GM19099 (cell line): ENCODE data around the gene SKIC3.

ENCODE experiments used
- POLR2A ChIP-seq: IDR thresholded peaks from 3 replicates; pipeline ENCODE4 v1.6.1; 2011; ENCODE audit warnings: low read depth; ENCODE audit not compliant: insufficient read length; ENCODE audit errors: extremely low read depth

The SKIC3 gene

DNA sequence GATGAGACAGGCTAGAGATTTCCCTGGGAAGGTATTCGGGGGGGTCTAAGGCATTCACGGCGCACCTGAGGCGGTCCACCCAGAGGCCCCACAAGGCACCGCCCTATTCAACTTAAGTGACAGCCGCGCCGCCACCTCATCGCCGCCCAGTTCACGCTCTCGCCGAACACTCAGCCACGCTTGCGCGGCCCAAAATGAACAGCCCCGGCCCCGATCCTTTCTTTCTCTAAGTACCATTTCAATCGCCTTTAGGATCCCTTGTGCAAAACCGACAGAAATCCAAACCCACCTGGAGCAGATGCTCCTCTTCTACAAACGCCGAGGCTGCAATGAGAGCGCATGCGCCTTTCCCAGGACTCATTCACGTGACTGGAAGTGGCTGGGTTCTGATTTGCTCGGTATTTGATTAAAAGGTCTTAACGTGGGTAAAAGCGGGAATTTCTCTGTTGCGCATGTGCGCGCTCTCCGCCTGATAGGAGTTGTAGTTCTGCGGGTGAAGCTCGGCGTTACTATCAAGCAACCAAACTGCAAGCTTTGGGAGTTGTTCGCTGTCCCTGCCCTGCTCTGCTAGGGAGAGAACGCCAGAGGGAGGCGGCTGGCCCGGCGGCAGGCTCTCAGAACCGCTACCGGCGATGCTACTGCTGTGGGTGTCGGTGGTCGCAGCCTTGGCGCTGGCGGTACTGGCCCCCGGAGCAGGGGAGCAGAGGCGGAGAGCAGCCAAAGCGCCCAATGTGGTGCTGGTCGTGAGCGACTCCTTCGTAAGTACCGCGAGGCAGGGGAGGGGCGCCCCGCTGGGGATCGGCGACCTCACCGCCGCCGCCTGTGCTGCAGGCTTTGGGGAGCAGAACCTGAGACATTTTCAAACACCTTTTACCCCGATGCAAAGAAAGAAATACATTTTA lies at the start of gene SKIC3, which contains the start of gene ARSK:
Gene SKIC3, minus strand, starts transcription at position 331 of the 902 bp plus-strand sequence. CDS start 7,827 bp downstream, outside the sequence.
Gene ARSK, plus strand, starts transcription at position 455 of the 902 bp plus-strand sequence. Its CDS starts 178 bp downstream, at position 633.
- TF ChIP-seq POLR2A, result peak; percentile 83

DNA sequence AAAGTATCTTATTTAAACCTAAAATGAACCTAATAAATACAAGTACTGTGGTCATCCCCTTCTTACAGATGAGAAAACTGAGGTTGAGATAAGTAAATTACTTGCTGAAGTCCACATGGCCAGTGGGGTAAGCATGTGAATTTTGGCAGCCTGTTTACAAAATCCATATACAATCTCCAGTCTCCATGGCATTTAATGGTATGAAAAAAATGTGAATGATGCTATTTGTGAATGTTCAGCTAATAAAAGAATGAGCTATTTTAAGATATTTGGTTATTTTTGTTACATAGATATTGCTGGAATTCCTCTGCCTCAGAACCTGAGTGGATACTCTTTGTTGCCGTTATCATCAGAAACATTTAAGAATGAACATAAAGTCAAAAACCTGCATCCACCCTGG lies 45.8 kb upstream of the SKIC3 start:
- no peak for TF ChIP-seq POLR2A

- no peak for TF ChIP-seq POLR2A
Observed at GRCh38 chr5:95599252-95599651, 44.5 kb upstream of the SKIC3 start.

DNA sequence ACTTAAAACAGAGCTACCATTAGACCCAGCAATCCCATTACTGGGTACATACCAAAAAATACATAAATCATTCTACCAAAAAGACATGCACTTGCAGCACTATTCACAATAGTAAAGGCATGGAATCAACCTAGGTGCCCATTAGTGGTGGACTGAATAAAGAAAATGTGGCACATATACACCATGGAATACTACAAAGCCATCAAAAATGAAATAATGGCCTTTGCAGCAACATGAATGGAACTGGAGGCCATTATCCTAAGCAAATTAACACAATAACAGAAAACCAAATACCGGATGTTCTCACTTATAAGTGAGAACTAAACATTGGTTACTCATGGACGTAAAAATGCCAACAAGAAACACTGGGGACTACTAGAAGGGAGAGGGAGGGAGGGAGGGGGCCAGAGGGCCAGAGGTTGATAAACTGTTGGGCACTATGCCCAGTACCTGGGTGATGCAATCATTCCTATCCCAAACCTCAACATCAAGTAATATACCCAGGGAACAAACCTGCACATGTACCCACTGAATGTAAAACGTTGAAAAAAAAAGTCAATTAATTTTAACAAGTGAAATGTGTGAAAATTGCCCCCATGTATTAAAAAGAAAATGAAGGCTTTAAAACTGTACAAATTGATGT lies 40.6 kb upstream of the SKIC3 start:
- no peak for TF ChIP-seq POLR2A

- TF ChIP-seq POLR2A, result no peak
Observed at GRCh38 chr5:95591490-95591901, 36.7 kb upstream of the SKIC3 start.

- TF ChIP-seq POLR2A, result no peak
Observed at GRCh38 chr5:95590880-95591279, 36.1 kb upstream of the SKIC3 start.

DNA sequence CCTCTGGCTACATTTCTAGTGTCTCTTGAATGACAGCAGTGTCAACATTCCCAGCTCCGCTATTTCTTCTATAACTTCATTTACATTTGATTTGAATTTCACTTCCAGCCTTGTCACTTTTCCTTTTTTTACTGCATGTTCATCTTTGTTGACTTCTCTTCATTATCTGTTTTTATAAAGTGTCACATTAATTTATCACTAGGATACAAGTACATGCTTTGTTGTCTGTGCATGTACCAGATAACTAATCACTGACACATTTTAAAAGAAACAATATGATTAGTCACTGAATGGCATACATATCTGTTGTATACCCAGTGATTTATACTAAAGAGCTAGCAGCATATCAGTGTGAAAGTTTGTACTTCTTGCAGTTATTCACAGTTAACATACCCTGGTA lies 29.2 kb upstream of the SKIC3 start:
- TF ChIP-seq POLR2A, result no peak

DNA sequence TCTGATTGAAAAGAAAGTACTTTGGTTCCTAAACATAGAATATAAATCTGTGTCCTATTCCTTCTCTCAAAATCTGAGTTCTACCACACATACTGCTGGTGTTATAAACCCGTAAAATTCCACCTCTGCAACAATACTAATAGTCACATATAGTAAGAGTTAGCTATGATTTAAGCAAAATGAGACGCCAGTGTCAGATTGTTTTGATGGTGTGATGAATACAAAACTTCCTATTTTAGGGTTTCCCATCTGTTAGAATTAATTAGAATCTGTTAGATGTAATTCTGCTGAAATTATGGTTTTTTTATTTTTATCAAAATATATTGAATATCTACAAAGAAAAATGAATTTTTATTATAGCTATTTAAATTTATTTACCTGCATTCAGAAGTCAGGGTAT lies 26.8 kb upstream of the SKIC3 start:
- no peak for TF ChIP-seq POLR2A

GRCh38 chr5:95572016-95572415 lies 17.2 kb upstream of the SKIC3 start:
- no peak for TF ChIP-seq POLR2A

DNA sequence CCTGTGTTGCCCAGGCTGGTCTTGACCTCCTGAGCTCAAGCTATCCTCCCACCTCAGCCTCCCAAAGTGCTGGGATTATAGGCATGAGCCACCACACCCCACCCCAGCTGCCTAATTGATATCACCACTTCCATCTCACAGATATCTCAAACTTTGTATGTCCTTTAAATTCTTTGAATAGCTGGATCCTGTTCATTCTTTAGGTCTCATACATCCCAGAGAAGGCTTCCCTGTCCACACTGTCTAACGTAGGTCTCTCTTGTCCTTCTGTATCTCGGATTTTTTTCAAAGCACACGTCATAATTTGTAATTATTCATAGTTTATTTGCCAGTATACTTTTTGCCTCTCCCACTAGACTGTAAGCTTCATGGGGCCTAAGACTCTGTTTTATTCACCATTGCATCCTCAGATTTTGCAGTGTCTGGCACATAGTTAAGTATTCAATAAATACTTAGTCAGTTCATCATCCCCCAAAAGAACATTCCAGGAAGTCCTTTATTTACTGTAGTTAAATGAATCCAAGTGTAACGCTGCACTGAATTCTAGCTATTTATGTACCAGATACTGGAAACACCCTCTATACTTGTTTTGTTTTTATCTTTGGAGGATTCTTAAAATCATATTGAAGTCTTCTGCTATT lies 10.6 kb upstream of the SKIC3 start:
- no peak for TF ChIP-seq POLR2A

DNA sequence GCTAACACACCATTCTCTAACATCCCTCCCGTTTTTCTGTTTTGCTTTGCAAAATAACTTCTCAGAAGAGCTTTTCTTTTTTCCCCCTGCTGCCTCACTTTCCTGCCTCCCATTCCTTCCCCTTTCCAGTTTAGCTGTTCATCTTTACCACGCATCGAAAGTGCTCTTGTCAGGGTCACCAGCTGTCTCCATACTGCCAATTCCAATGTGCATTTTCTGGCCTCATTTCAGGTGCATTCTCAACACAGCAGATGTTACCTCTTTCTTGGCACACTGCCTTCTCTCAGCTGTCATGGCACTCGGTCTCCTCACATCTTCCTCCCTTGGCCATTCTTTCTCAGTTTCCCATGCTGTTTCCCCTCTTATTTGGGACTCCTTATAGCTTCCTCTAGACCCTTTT lies 9.7 kb upstream of the SKIC3 start:
- no peak for TF ChIP-seq POLR2A

DNA sequence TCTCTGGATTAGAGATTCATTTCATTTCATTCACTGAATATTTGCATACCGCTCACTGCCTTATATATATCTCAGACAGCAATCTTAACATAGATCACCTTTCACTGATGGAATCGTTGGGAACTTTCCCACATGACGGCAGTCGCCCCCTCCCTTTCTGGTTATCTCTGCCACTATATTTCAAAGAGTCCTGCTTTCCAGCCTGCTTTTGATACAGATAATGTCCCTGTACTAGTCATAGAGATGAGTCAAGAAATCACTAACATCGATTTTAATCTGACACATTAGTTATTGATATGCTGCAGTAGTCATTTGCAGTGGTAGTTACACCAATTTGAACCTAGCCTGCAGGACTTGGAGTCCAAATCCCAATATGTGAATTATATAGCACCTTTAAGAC lies 8.6 kb upstream of the SKIC3 start:
- TF ChIP-seq POLR2A, result no peak

DNA sequence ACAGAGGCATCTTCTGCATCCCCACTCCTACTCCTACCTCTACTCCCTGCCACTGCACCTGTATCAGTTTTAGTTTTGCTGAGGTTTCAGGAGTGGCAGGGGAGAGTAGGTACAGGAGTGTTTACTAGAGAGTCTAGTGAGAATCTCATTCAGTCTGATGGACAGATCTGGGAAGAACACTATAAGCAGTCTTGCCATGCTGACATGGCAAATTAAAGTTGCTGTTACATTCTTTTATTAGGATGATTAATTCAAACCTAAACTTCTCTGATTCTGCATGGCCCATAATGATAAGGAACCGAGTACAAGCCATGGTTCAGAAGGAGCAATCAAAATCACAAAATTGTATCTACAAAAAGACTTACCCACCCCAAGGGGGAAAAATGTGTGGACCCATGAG lies 7.5 kb upstream of the SKIC3 start:
- TF ChIP-seq POLR2A, result no peak

DNA sequence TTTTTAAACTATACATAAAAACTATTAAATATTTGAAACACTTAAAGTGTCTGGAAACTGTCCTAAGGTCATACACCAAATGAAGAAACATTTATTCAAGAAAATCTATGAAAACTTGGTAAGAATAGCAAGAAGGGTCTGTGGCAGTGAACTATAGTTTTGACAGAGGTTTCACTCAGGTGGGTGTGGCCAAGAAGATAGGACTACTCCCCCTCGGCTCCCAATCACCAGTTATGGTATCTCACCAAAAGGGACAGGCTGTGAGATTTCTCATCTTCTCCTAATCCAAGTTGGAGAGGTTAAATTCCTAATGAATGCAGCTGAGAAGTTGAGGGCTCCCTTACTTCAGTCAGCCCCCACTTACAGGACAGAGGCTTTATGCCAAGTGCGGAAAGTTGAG lies 3.1 kb upstream of the SKIC3 start:
- no peak for TF ChIP-seq POLR2A

- TF ChIP-seq POLR2A, result no peak
Observed at GRCh38 chr5:95555553-95555952, 776 bp upstream of the SKIC3 start.

DNA sequence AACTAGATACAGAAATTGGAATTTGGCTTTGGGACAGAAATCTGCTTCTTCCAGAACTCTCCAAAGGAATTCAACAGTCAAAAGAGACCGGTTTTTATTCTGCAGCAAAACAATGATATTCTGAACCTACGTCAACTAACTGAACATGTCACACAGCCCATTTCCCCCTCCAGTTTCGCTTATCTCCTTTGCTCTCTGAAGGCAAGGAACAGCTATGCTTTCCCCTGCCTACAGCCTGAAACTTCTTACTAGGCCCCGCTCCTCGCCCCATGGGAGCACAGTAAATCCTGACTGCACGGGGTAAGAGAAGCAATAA lies 488 bp downstream of the SKIC3 start:
- no peak for TF ChIP-seq POLR2A

GRCh38 chr5:95549030-95549429 lies 5.7 kb downstream of the SKIC3 start:
- no peak for TF ChIP-seq POLR2A
